H1 (cell line): Measurements from ENCODE around the gene LY6G6C. TPM values are rescaled to one million over a fixed set of nuclear protein-coding genes. Genes with fewer than 3 reads are reported as not detected.

Source experiments
- BACH1 ChIP-seq: IDR thresholded peaks from 2 replicates; pipeline ENCODE4 v1.6.1; 2012; ENCODE audit warnings: low read length, improper control_type of control experiment
- CBX8 ChIP-seq: fragments of 300-800, 300-1000 bp; sonication (generic); IDR thresholded peaks from 2 replicates; pipeline ENCODE4 v1.7.1; 2016; ENCODE audit warnings: low read depth, low read length, borderline replicate concordance
- CEBPB ChIP-seq: IDR thresholded peaks from 2 replicates; pipeline ENCODE4 v1.6.1; 2012; ENCODE audit warnings: low read depth, low read length
- CHD1 ChIP-seq: IDR thresholded peaks from 2 replicates; pipeline ENCODE4 v1.6.1; 2012; ENCODE audit warnings: low read depth, low read length, improper control_type of control experiment
- EGR1 ChIP-seq: IDR thresholded peaks from 2 replicates; pipeline ENCODE4 v1.6.1; 2011; ENCODE audit warnings: low read depth, low read length, borderline replicate concordance
- EP300 ChIP-seq, 2 experiments: IDR thresholded peaks; 1 replicate in 1 of 2; 2 replicates in 1 of 2; pipeline ENCODE4 v1.6.1; 2011 to 2012; ENCODE audit warnings: low read depth in 2 of 2, low read length in 2 of 2, mild to moderate bottlenecking in 2 of 2, borderline replicate concordance in 1 of 2, inconsistent platforms in 1 of 2, moderate library complexity in 1 of 2
- EZH2 ChIP-seq: fragments of 200-600 bp; sonication (generic); IDR thresholded peaks from 2 replicates; pipeline ENCODE4 v1.7.1; 2012; ENCODE audit warnings: low read depth, mild to moderate bottlenecking, moderate library complexity, low read length, inconsistent platforms; ENCODE audit not compliant: severe bottlenecking
- HDAC6 ChIP-seq: IDR thresholded peaks from one replicate; pipeline ENCODE4 v1.7.1; 2012; ENCODE audit warnings: low read depth, mild to moderate bottlenecking, inconsistent platforms, low read length, moderate library complexity
- KDM5A ChIP-seq: fragments of 200-600 bp; IDR thresholded peaks from 2 replicates; pipeline ENCODE4 v1.7.1; 2012; ENCODE audit warnings: mild to moderate bottlenecking, low read length, inconsistent platforms, mixed read lengths
- NRF1 ChIP-seq: IDR thresholded peaks from 2 replicates; pipeline ENCODE4 v1.6.1; 2011; ENCODE audit warnings: mild to moderate bottlenecking, low read depth, low read length, improper control_type of control experiment
- POLR2A ChIP-seq, 2 experiments: IDR thresholded peaks; 1 replicate in 1 of 2; 2 replicates in 1 of 2; pipeline ENCODE4 v1.6.1; 2011; ENCODE audit warnings: low read depth in 2 of 2, low read length in 2 of 2, mild to moderate bottlenecking in 2 of 2; ENCODE audit errors: control extremely low read depth in 1 of 2
- POU5F1 ChIP-seq: IDR thresholded peaks from 2 replicates; pipeline ENCODE4 v1.6.1; 2011; ENCODE audit warnings: low read depth, mild to moderate bottlenecking, low read length, moderate library complexity
- RAD21 ChIP-seq, 2 experiments: IDR thresholded peaks in 1 of 2; conservative IDR thresholded peaks in 1 of 2; 2 replicates each; pipeline ENCODE4 v1.6.1; 2011; ENCODE audit warnings: low read depth in 2 of 2, low read length in 2 of 2, improper control_type of control experiment in 1 of 2, inconsistent platforms in 1 of 2, mild to moderate bottlenecking in 1 of 2, moderate library complexity in 1 of 2
- RNF2 ChIP-seq: fragments of 200-900, 300-1000 bp; sonication (generic); IDR thresholded peaks from 2 replicates; pipeline ENCODE4 v1.7.1; 2016; ENCODE audit warnings: borderline replicate concordance, low read depth, mild to moderate bottlenecking, antibody characterized with exemption, low read length; ENCODE audit not compliant: poor library complexity, severe bottlenecking; ENCODE audit errors: missing control alignments
- RXRA ChIP-seq: IDR thresholded peaks from 2 replicates; pipeline ENCODE4 v1.6.1; 2011; ENCODE audit warnings: low read depth, mild to moderate bottlenecking, low read length, moderate library complexity; ENCODE audit not compliant: insufficient read depth
- SIN3A ChIP-seq, 2 experiments: IDR thresholded peaks in 1 of 2; conservative IDR thresholded peaks in 1 of 2; 2 replicates each; pipeline ENCODE4 v1.6.1; 2011 to 2012; ENCODE audit warnings: low read length in 2 of 2, improper control_type of control experiment in 1 of 2, low read depth in 1 of 2, mild to moderate bottlenecking in 1 of 2
- SIRT6 ChIP-seq: IDR thresholded peaks from one replicate; pipeline ENCODE4 v1.7.1; 2012; ENCODE audit warnings: low read length, inconsistent platforms
- TCF12 ChIP-seq: IDR thresholded peaks from 2 replicates; pipeline ENCODE4 v1.6.1; 2011; ENCODE audit warnings: low read depth, mild to moderate bottlenecking, low read length
- polyA plus RNA-seq, 7 experiments: library from polyadenylated mRNA; depleted of rRNA in 3 of 7; stranded (reverse) in 5 of 7; unstranded in 2 of 7; fragments of >200 nt in 5 of 7; fragments of 200-250 nt in 2 of 7; gene quantifications; 1 replicate in 5 of 7; 2 replicates in 1 of 7; 4 replicates in 1 of 7; pipeline versions ENCODE4 v1.2.1 to v1.2.3, GENCODE V29; 2011 to 2013; ENCODE audit warnings: missing spikeins in 2 of 7, mixed read lengths in 2 of 7
- total RNA-seq: library from RNA; stranded (reverse); fragmentation: NEBNext Ultra II Directional; extraction: Animal tissue kit (Norgen Biotek cat#: 25700); gene quantifications from 2 replicates; pipeline ENCODE4 v1.2.1, GENCODE V29; 2021
- TF ChIP-seq, protein P1 (sequence below): IDR thresholded peaks from 2 replicates; pipeline ENCODE4 v1.6.1; 2011; ENCODE audit warnings: low read length, improper control_type of control experiment
- TF ChIP-seq, protein P2 (sequence below): IDR thresholded peaks from 2 replicates; pipeline ENCODE4 v1.6.1; 2012; ENCODE audit warnings: low read length, inconsistent platforms
- TF ChIP-seq, protein P3 (sequence below): IDR thresholded peaks from 2 replicates; pipeline ENCODE4 v1.6.1; 2011; ENCODE audit warnings: low read depth, mild to moderate bottlenecking, low read length; ENCODE audit not compliant: insufficient read depth

The LY6G6C gene
- total and polyA plus RNA-seq, 2 of the 8 experiments (the other 6 are each of a cell fraction or from before 2014, with no cell fraction given): 0.23 TPM; not detected in 1

DNA sequence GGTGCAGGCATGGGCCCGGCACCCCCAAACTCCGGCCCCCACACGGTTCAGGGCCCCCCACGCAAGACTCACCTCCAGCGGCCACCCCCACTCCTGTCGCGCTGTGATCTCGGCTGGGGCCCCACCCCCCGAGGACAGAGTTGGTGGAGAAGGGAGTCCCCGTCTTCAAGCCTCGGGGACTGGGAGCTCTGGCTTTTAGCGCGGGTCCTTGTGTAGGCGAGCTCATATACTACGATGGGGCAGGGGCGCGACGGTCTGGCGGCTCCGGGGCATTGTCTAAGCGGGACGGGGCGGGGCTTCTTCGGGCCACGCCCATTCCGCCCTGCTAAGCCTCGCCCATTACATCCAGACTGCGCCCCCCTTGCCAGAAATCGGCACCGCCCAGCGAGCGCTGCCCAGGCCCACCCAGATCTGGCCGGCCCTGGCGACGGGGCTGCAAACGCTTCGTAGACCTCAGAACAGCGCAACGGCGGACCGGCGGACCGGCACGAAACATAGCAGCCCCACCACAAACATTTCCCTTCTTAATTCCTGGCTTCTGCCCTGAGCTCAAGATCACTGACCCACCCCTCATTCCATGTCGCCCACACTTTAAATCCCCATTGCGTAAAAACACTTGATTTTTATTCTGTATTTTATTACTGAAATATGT lies 8.6 kb upstream of the LY6G6C start (continued):
- TF ChIP-seq, protein P1, sequence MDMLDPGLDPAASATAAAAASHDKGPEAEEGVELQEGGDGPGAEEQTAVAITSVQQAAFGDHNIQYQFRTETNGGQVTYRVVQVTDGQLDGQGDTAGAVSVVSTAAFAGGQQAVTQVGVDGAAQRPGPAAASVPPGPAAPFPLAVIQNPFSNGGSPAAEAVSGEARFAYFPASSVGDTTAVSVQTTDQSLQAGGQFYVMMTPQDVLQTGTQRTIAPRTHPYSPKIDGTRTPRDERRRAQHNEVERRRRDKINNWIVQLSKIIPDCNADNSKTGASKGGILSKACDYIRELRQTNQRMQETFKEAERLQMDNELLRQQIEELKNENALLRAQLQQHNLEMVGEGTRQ: no peak
- TF ChIP-seq CEBPB (no peak), RAD21 (IDR thresholded peaks at IDR 0.05 in 1 of 2, conservative IDR thresholded peaks at IDR 0.05 in 1 of 2; ENCODE audit: low read depth in 2 of 2, low read length in 2 of 2) (no peak), SIN3A (conservative IDR thresholded peaks at IDR 0.05 in 1 of 2, IDR thresholded peaks at IDR 0.05 in 1 of 2; ENCODE audit: low read depth in 1 of 2, low read length in 2 of 2) (no peak; a peak in 1 of 4 replicates), EZH2 (no peak), CHD1 (no peak), KDM5A (no peak), RXRA (no peak), POLR2A (IDR thresholded peaks at IDR 0.05; ENCODE audit: control extremely low read depth in 1 of 2, low read depth in 2 of 2, low read length in 2 of 2) (peak in 1 of 2 experiments; percentile 59; a peak in 1 of 3 replicates), CBX8 (no peak), EGR1 (no peak), RNF2 (no peak), SIRT6 (no peak), EP300 (IDR thresholded peaks at IDR 0.05; ENCODE audit: borderline replicate concordance in 1 of 2, low read depth in 2 of 2, low read length in 2 of 2) (0 out of 3 replicates have a peak, but pooled peaks of 1 of the 2 experiments have one; percentile 19), HDAC6 (no peak), NRF1 (no peak), POU5F1 (no peak), BACH1 (no peak), TCF12 (no peak)
- TF ChIP-seq, protein P2, sequence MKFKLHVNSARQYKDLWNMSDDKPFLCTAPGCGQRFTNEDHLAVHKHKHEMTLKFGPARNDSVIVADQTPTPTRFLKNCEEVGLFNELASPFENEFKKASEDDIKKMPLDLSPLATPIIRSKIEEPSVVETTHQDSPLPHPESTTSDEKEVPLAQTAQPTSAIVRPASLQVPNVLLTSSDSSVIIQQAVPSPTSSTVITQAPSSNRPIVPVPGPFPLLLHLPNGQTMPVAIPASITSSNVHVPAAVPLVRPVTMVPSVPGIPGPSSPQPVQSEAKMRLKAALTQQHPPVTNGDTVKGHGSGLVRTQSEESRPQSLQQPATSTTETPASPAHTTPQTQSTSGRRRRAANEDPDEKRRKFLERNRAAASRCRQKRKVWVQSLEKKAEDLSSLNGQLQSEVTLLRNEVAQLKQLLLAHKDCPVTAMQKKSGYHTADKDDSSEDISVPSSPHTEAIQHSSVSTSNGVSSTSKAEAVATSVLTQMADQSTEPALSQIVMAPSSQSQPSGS: no peak
- TF ChIP-seq, protein P3, sequence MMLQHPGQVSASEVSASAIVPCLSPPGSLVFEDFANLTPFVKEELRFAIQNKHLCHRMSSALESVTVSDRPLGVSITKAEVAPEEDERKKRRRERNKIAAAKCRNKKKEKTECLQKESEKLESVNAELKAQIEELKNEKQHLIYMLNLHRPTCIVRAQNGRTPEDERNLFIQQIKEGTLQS: no peak
